Psoas muscle (tissue), 8 donors: ENCODE measurements around the gene CASKIN1. TPM values are rescaled to one million over a fixed set of nuclear protein-coding genes. Genes with fewer than 3 reads are reported as not detected.

Experiments used
- ATAC-seq, 4 donors: fragments of 200-7000 bp; cut with Tn5 transposase; one replicate each; pipeline ENCODE4 v1.9.1; 2020; ENCODE audit warnings: moderate library complexity in 3 of 4, mild to moderate bottlenecking in 2 of 4
- DNase-seq, 2 donors: peaks; one replicate each; pipeline ENCODE4 v3.0.0-alpha.2; 2020
- H3K27ac ChIP-seq: fragments of 200-600 bp; one replicate; pipeline ENCODE4 v1.8.0; 2022
- H3K27me3 ChIP-seq, 3 donors: fragments of 200-600 bp in 1 of 3; one replicate each; pipeline versions ENCODE4 v1.6.1 to v1.8.0; 2013 to 2022; ENCODE audit warnings: low read length in 2 of 3, mild to moderate bottlenecking in 2 of 3, moderate library complexity in 1 of 3; ENCODE audit not compliant: insufficient read depth in 3 of 3
- H3K36me3 ChIP-seq, 2 donors: fragments of 200-600 bp in 1 of 2; one replicate each; pipeline versions ENCODE4 v1.6.1 to v1.8.0; 2013 to 2022; ENCODE audit warnings: low read depth in 1 of 2, mild to moderate bottlenecking in 1 of 2, moderate library complexity in 1 of 2; ENCODE audit not compliant: insufficient read depth in 1 of 2
- H3K4me1 ChIP-seq: fragments of 200-600 bp; one replicate; pipeline ENCODE4 v1.8.0; 2022
- H3K4me3 ChIP-seq: fragments of 200-600 bp; one replicate; pipeline ENCODE4 v1.8.0; 2022; ENCODE audit warnings: mild to moderate bottlenecking
- H3K9me3 ChIP-seq: fragments of 200-600 bp; one replicate; pipeline ENCODE4 v1.8.0; 2022
- CTCF ChIP-seq: fragments of 200-600 bp; IDR thresholded peaks from one replicate; pipeline ENCODE4 v1.8.0; 2022; ENCODE audit warnings: antibody characterized with exemption
- WGBS, 3 donors: extraction: QIAGEN DNeasy Blood & Tissue Kit; methylation state at CpG; one replicate each; pipeline versions ENCODE4 v1.1.6 to v1.1.7; 2013; 5-methylcytosine and 5-hydroxymethylcytosine counted together
- intact Hi-C, 2 donors: fragments of 100-400 bp; cut with DNase I; formaldehyde crosslinking; loops; one replicate each; pipeline versions ENCODE4 v1.11.0 to v1.14.2; 2022
- polyA plus RNA-seq, 3 donors: library from polyadenylated mRNA; stranded (reverse); fragments of 200-250 nt; gene quantifications; one replicate each; pipeline ENCODE4 v1.2.3, GENCODE V29; 2013
- total RNA-seq, 4 donors: library from RNA; stranded (reverse); fragmentation: NEBNext Ultra II Directional in 2 of 4; extraction: Animal tissue kit (Norgen Biotek cat#: 25700) in 2 of 4; gene quantifications; one replicate each; pipeline versions ENCODE4 v1.2.1 to v1.2.4, GENCODE V29; 2021 to 2023
- donor health status: healthy with polysubstance abuse.
- donor health status: DM: no; HTN: no; CAD: no; lungs with moderate emphysema.
- donor health status: Bipolar disorder and iron deficiency.
- donor health status: healthy.
- donor health status: DM: yes; HTN: yes; CAD: no.
- donor health status: DM: no; HTN: no; CAD: no.
- donor health status: DM: no; HTN: no; CAD: no.
- donor health status: DM: yes; HTN: yes; CAD: no.

The CASKIN1 gene
- total and polyA plus RNA-seq, 7 donors, result 0.32 to 1.0 (median 0.63) TPM

- ATAC-seq, result no peak
- WGBS, 3 donors, result 87 to 91% (median 91%) methylated on average over 20 to 23 of the region's 23 CpGs
Observed at GRCh38 chr16:2229632-2230250, 33.3 kb upstream of the CASKIN1 start.

GRCh38 chr16:2229091-2229490 is 32.7 kb upstream of the CASKIN1 start:
- Histone ChIP-seq H3K27ac (no peak overlapping the region), H3K9me3 (no peaks in the 10 kb centered on the region), H3K27me3 (no peaks in the 10 kb centered on the region), H3K4me3 (no peak overlapping the region), H3K4me1 (peaks cover 19% of the 10 kb centered on the region), H3K36me3 (peaks cover 3 to 66% of the 10 kb centered on the region in 2 donors)
- no peak for ATAC-seq
- DNase-seq, result no peak
- TF ChIP-seq CTCF, result no peak
- 80 to 82% (median 82%) methylated on average over 11 to 12 of the region's 12 CpGs for WGBS, 3 donors
- intact Hi-C loops, result no loop called here

More at GRCh38 chr16:2229632-2230250, 33.3 kb upstream of the CASKIN1 start:
- DNase-seq, result no peak
- intact Hi-C loops, result no loop called here
- Histone ChIP-seq H3K4me3 (no peak overlapping the region), H3K36me3 (peaks cover 3 to 73% of the 10 kb centered on the region in 2 donors), H3K9me3 (no peaks in the 10 kb centered on the region), H3K4me1 (peaks cover 14% of the 10 kb centered on the region), H3K27me3 (no peaks in the 10 kb centered on the region), H3K27ac (no peak overlapping the region)
- no peak for TF ChIP-seq CTCF

GRCh38 chr16:2228161-2228824 is 31.9 kb upstream of the CASKIN1 start:
- ATAC-seq, result no peak
- Histone ChIP-seq H3K27me3 (no peaks in the 10 kb centered on the region), H3K4me3 (no peak overlapping the region), H3K36me3 (peaks cover 3 to 58% of the 10 kb centered on the region in 2 donors), H3K27ac (no peak overlapping the region), H3K9me3 (no peaks in the 10 kb centered on the region), H3K4me1 (peaks cover 19% of the 10 kb centered on the region)
- TF ChIP-seq CTCF, result no peak
- intact Hi-C loops, result no loop called here
- 88 to 91% (median 89%) methylated on average over 25 of the region's 25 CpGs for WGBS, 3 donors
- DNase-seq, result no peak

GRCh38 chr16:2226918-2227317 is 30.5 kb upstream of the CASKIN1 start:
- ATAC-seq, result no peak

More at GRCh38 chr16:2226918-2227317, 30.5 kb upstream of the CASKIN1 start:
- TF ChIP-seq CTCF, result no peak
- no peak overlapping the region for H3K27ac ChIP-seq
- DNase-seq, result no peak
- H3K27me3 ChIP-seq, result no peaks in the 10 kb centered on the region
- WGBS, 3 donors, result 90% methylated on average over 6 of the region's 6 CpGs
- peaks cover 0 to 45% of the 10 kb centered on the region in 2 donors for H3K36me3 ChIP-seq
- peaks cover 19% of the 10 kb centered on the region for H3K4me1 ChIP-seq
- no peak overlapping the region for H3K4me3 ChIP-seq
- no peaks in the 10 kb centered on the region for H3K9me3 ChIP-seq
- intact Hi-C loops, result loop anchor here (2.0 kb wide), 1 partner anchor 20 kb away; no protein-coding TSS in a partner anchor
